HG03139 (cell line): Measurements from ENCODE around the gene SLC24A3.
"Not testable (repeated sequence)": the region's sequence is repeated elsewhere in the genome, so short reads cannot be mapped to it uniquely, and the experiment has no call there.

ENCODE experiments used
- ATAC-seq: cut with Tn5 transposase; IDR thresholded peaks from one replicate; pipeline ENCODE4 v1.9.1; 2021; ENCODE audit not compliant: unreplicated experiment

SLC24A3 gene

GRCh38 chr20:19616620-19617019, 404.2 kb downstream of the SLC24A3 start:
- ATAC-seq, result no peak

- no peak for ATAC-seq
These were observed 404.8 kb downstream of the SLC24A3 start for GRCh38 chr20:19617256-19617655.

DNA sequence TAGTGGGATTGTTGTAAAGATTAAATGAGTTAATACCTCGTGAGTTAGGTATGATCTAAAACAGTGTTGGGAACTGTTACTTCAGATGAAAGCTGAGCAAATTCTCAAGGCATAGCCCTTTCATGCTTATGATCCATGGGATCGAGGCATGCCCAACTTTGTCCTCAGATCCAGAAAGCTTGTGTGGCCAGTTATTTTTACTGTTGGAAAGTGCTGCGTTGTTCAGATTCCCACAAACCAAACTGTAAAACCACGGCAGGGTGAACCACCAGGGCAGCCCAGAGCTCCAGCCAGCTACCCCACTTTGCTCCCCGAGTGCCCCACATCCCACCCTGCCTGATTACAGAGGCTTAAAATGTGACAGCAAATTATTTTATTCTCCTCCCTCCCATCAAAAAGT, 406.3 kb downstream of the SLC24A3 start:
- ATAC-seq, result no peak

GRCh38 chr20:19619904-19620430, 407.5 kb downstream of the SLC24A3 start:
- no peak for ATAC-seq

DNA sequence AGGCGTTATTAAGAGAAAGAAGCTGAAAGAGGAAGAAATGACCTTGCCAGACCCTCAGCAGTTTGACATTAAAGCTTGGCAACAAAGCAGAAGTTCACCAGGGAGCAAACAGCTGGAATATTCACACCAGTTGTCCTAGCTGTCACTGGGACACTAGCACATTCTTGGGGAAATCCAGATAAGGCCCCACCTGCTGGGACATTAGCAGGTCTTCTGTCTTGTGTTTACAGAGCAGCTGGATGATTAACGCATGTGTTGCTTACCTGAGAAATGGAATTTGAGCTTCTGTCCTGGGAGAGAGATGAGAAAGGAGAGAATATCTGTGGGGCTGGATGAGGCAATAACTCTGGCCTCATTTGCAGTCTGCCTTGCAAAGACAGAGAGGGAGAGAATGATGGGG, 408.0 kb downstream of the SLC24A3 start:
- ATAC-seq, result no peak

DNA sequence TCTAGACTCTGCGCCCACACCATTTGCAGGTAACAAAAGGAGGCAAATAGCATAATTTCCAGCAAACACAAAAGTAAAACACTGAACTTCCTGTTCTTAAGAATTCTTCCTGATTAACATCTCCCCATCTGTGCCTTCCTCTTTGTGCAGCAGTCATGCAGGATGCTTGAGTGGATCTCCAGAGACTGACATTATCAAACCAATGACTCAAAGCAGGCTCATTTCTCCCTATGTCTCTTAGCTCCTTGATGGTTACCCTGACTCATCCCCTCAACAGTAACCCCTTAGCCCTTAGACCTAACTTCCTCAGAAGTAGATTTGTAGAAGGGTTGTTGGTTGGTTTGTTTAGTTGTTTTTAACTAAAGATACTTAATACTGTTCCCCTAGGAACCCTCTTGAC, 408.6 kb downstream of the SLC24A3 start:
- ATAC-seq, result no peak

DNA sequence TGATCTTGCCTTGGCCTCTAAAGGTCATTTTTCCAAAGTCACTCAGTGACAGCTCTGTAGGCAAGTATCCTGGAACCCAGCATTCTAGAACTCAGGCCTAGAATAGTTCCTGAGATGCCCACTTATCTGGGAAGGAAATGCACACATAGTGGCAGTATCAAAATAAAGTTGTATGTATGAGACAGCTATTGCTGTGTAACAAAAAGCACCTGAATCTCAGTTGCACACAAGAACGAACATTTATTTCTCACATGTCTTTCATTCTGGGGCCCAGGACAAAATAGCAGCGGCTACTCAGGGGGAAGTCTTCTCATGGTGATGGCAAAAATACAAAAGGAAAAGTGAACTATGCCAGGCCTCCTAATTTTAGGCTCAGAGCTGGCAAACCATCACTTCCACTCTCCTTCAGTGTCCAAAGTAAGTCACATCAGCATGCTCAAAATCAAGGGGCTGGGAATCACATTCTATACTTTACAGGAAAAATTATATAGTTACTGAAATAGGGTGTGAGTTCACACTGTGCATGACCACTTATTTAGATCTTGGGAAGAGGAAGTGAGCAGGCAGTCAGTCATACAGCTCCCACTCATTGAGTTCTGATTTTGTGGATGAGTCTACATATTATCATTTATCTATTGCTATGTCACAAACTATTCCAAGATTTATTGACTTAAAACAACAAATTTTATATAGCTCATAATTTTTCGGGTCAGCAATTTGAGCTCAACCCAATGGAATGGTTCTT, 412.0 kb downstream of the SLC24A3 start:
- no peak for ATAC-seq

DNA sequence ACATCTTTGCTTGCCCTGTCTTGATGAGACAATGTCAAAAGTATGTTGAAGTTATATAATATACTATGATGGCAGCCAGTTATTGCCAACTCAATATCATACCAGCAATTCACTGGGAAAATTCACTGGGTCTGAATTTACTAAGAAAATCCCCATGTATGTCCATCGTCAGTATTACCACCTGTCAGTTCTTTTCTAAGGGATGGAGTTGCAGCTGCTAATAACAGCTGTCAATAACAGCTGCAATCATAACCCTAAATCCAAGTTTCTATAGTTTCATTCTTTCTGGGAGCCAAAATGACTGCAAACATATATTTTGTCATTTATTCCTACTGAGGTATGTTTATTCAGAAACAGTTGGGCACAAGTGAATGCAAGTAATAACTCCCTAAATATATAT, 413.0 kb downstream of the SLC24A3 start:
- no peak for ATAC-seq

- no peak for ATAC-seq
These were observed 414.5 kb downstream of the SLC24A3 start for GRCh38 chr20:19626896-19627295.

GRCh38 chr20:19628570-19629134, 416.2 kb downstream of the SLC24A3 start:
- no peak for ATAC-seq

- no peak for ATAC-seq
These were observed 419.0 kb downstream of the SLC24A3 start for GRCh38 chr20:19631410-19631809.

DNA sequence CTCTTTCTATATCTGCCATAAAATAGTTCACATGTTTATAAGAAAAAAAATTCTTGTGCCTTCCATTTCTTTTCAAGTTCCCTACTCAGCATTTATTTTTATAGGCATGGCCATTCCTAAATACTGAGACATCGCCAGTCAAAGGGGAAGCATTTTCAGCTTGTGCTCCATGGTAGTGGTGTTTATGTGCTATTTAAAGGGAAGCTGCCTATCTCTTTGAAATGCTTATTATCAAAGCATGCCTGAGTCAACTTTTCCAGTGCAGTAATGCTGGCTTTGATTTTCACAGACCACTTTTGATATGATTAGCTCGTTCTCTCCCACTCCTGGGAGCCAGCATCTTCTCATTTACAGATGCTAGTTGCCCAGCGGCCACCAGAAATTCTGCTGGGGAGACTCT, 421.5 kb downstream of the SLC24A3 start:
- ATAC-seq, result no peak

- ATAC-seq, result not testable (repeated sequence)
These were observed 427.1 kb downstream of the SLC24A3 start for GRCh38 chr20:19639471-19640045.

GRCh38 chr20:19642860-19643259, 430.4 kb downstream of the SLC24A3 start:
- ATAC-seq, result no peak

- ATAC-seq, result no peak
These were observed 431.6 kb downstream of the SLC24A3 start for GRCh38 chr20:19644085-19644484.

GRCh38 chr20:19646963-19647362, 434.5 kb downstream of the SLC24A3 start:
- no peak for ATAC-seq

DNA sequence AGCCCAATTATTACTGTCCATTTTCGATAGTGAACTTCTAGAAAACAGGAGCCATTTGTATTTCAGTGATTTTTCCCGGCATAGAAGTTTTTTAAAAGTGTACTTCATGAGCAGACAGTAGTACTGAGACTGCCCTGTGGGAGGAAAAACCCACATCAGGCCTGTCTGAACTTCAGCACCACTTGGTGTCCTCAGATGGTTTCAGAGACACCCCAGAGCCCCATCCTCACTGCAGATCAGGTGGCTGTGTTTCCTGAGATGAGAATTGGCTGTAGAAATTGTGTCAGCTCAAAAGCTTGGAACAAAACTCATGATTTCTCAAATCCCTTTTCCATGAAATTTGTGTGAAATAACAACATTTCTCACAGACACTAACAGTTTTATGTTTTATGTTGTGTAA, 435.6 kb downstream of the SLC24A3 start:
- ATAC-seq, result no peak

- ATAC-seq, result no peak
These were observed 436.6 kb downstream of the SLC24A3 start for GRCh38 chr20:19649041-19649440.

- no peak for ATAC-seq
These were observed 440.2 kb downstream of the SLC24A3 start for GRCh38 chr20:19652591-19653026.

DNA sequence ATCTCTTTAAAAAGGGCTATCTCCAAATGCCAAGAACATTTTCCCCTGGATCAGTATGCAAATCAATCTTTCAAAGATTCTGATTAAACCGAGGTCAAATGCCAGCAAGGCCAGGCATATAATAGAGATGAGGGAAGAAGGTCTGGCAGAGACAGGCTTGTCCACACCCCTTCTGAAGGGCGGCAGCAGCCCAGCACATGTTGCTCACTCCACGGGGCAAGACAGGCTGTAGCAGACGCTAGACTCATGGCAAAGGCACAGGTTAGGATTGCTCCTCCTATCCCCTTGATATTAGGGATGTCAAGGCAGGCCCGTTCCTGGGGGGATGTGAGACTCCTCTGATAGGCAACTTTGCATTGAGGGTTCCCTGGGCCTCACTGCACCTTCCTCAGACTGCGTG, 440.9 kb downstream of the SLC24A3 start:
- ATAC-seq, result no peak

DNA sequence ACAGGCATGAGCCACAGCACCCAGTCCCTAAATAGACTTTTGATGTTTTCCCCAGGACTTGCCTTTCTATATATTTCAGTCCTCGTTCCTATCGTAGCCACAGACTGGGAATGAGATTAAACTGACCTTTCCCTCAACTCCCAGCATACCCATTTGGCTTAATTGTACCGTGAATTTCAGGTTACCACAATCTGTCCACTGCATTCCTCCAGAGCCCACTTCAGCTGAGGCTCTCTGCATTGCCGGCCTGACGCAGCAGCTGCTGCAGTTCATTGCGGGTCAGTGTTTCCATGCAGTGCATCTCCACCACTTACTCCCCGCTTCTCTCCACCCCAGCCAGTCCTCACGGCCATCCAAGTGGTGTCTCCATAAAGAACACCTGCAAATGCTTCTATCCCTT, 442.5 kb downstream of the SLC24A3 start:
- no peak for ATAC-seq

DNA sequence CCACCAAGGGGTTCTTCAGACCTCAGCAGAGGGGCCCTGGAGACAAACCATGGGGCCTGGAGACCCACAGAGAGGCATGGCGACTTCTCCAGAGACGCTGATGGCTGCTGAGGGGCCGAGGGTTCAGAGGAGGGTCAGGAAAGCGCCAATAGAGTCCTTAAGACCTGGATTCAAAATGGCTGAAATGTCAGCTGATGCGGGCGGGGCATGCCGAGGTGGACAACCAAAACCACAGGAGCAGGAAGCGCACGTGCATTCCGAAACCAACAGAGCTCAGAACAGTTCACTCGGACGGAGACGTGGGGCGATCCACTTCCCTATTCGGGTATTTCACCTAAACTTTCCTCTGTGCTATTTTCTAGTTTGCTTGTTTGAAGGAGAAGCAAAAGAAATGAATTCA, 445.7 kb downstream of the SLC24A3 start:
- ATAC-seq, result peak; percentile 75
